Measurements from ENCODE around the gene CBARP. TPM values are rescaled to one million over a fixed set of nuclear protein-coding genes. Genes with fewer than 3 reads are reported as not detected.

CBARP gene
- total and polyA plus RNA-seq, 7 donors, result 0.41 to 19.0 (median 0.88) TPM

GRCh38 chr19:1223018-1223855 lies 14.6 kb downstream of the CBARP start:
- intact Hi-C loops (cut with DNase I), result no loop called here
- H3K27ac ChIP-seq, result no peak overlapping the region
- WGBS, 3 donors, result 73 to 80% (median 75%) methylated on average over 33 to 48 of the region's 48 CpGs

GRCh38 chr19:1222394-1222793 lies 15.4 kb downstream of the CBARP start:
- H3K36me3 ChIP-seq (ENCODE audit: insufficient read depth in 1 of 2, low read depth in 1 of 2), result peaks cover 0 to 66% of the 10 kb centered on the region in 2 donors
- no peak overlapping the region for H3K4me3 ChIP-seq
- no peak for TF ChIP-seq CTCF (IDR thresholded peaks at IDR 0.05)
- 73 to 88% (median 79%) methylated on average over 12 to 14 of the region's 14 CpGs for WGBS, 3 donors
- intact Hi-C loops (cut with DNase I), result no loop called here
- peaks cover 55% of the 10 kb centered on the region for H3K4me1 ChIP-seq
- H3K27ac ChIP-seq, result peak overlapping the region; percentile 99
- DNase-seq (no peak), ATAC-seq (no peak)
- H3K27me3 ChIP-seq (ENCODE audit: insufficient read depth in 3 of 3, low read length in 2 of 3), result no peaks in the 10 kb centered on the region
- no peaks in the 10 kb centered on the region for H3K9me3 ChIP-seq

More at GRCh38 chr19:1223018-1223855, 14.6 kb downstream of the CBARP start:
- Histone ChIP-seq H3K9me3 (no peaks in the 10 kb centered on the region), H3K27me3 (ENCODE audit: insufficient read depth in 3 of 3, low read length in 2 of 3) (no peaks in the 10 kb centered on the region), H3K4me3 (no peak overlapping the region), H3K36me3 (ENCODE audit: insufficient read depth in 1 of 2, low read depth in 1 of 2) (peaks cover 0 to 75% of the 10 kb centered on the region in 2 donors), H3K4me1 (peaks cover 47% of the 10 kb centered on the region)
- ATAC-seq (peak; percentile 15 to 52 (median 36)), DNase-seq (peak in 1 of 2 donors; percentile 82)
- TF ChIP-seq CTCF (IDR thresholded peaks at IDR 0.05), result peak; percentile 37

GRCh38 chr19:1221904-1222255 lies 15.9 kb downstream of the CBARP start:
- peak overlapping the region; percentile 99 for H3K27ac ChIP-seq
- intact Hi-C loops (cut with DNase I), result loop anchor here (1.0 to 2.0 kb wide), 2 partner anchors 17 to 18 kb away; partner anchors contain the start of gene CBARP (in 1 of the 2)

GRCh38 chr19:1220976-1221903 lies 16.6 kb downstream of the CBARP start:
- H3K4me3 ChIP-seq, result no peak overlapping the region
- DNase-seq (peak; percentile 81 to 94), ATAC-seq (peak; percentile 68 to 80 (median 73))
- no peaks in the 10 kb centered on the region for H3K27me3 ChIP-seq (ENCODE audit: insufficient read depth in 3 of 3, low read length in 2 of 3)
- H3K27ac ChIP-seq, result peak overlapping the region; percentile 99
- peaks cover 65% of the 10 kb centered on the region for H3K4me1 ChIP-seq
- intact Hi-C loops (cut with DNase I), result loop anchor here (1.0 to 2.0 kb wide), 2 partner anchors 18 to 19 kb away; partner anchors contain the start of gene CBARP (in 1 of the 2)
- H3K9me3 ChIP-seq, result no peaks in the 10 kb centered on the region
- peaks cover 0 to 55% of the 10 kb centered on the region in 2 donors for H3K36me3 ChIP-seq (ENCODE audit: insufficient read depth in 1 of 2, low read depth in 1 of 2)
- TF ChIP-seq CTCF (IDR thresholded peaks at IDR 0.05), result peak; percentile 84
- WGBS, 3 donors, result 54 to 56% (median 56%) methylated on average over 33 to 38 of the region's 38 CpGs

More at GRCh38 chr19:1221904-1222255, 15.9 kb downstream of the CBARP start:
- WGBS, 3 donors, result 44 to 71% (median 71%) methylated on average over 21 to 22 of the region's 22 CpGs
- TF ChIP-seq CTCF (IDR thresholded peaks at IDR 0.05), result no peak
- Histone ChIP-seq H3K36me3 (ENCODE audit: insufficient read depth in 1 of 2, low read depth in 1 of 2) (peaks cover 0 to 61% of the 10 kb centered on the region in 2 donors), H3K4me3 (no peak overlapping the region), H3K27me3 (ENCODE audit: insufficient read depth in 3 of 3, low read length in 2 of 3) (no peaks in the 10 kb centered on the region), H3K9me3 (no peaks in the 10 kb centered on the region), H3K4me1 (peaks cover 61% of the 10 kb centered on the region)
- no peak for DNase-seq
- no peak for ATAC-seq

Measured in psoas muscle (tissue), 8 donors.